Endometrial microvascular endothelial cells (primary cell): Measurements from ENCODE around the gene ARHGAP45. TPM values are rescaled to one million over a fixed set of nuclear protein-coding genes. Genes with fewer than 3 reads are reported as not detected.

ENCODE experiments used
- in situ Hi-C: cut with HindIII; loops from 2 replicates; pipeline ENCODE4 v1.10.0; 2017; ENCODE audit warnings: low sequenced_read_pairs, low pct_unique_long_range_greater_than_20kb; ENCODE audit errors: inconsistent ontology term
- total RNA-seq: library from RNA; depleted of rRNA; stranded (reverse); fragments of >200 nt; gene quantifications from one replicate; pipeline ENCODE4 v1.2.3, GENCODE V29; 2015; ENCODE audit errors: inconsistent ontology term

The ARHGAP45 gene
- total RNA-seq, 1 donor from 2014 or later, result 14.0 TPM

GRCh38 chr19:1038978-1039645 is 27.9 kb upstream of the ARHGAP45 start:
- in situ Hi-C loops, result no loop called here

GRCh38 chr19:1039646-1040475 is 27.1 kb upstream of the ARHGAP45 start, which contains the start of gene ABCA7:
Gene ABCA7, plus strand, starts transcription at chr19:1040107. Its CDS starts 1,255 bp downstream, at chr19:1041362.
- in situ Hi-C loops, result no loop called here

GRCh38 chr19:1040476-1041271 is 26.3 kb upstream of the ARHGAP45 start:
- in situ Hi-C loops, result no loop called here

GRCh38 chr19:1041272-1041834 is 25.6 kb upstream of the ARHGAP45 start:
- in situ Hi-C loops, result no loop called here

GRCh38 chr19:1041835-1042685 is 24.9 kb upstream of the ARHGAP45 start:
- in situ Hi-C loops, result no loop called here

GRCh38 chr19:1042689-1043511 is 24.1 kb upstream of the ARHGAP45 start:
- in situ Hi-C loops, result no loop called here

GRCh38 chr19:1045247-1045603 is 21.7 kb upstream of the ARHGAP45 start:
- in situ Hi-C loops, result no loop called here

GRCh38 chr19:1046117-1046626 is 20.8 kb upstream of the ARHGAP45 start:
- in situ Hi-C loops, result no loop called here

- in situ Hi-C loops, result no loop called here
Measured at GRCh38 chr19:1046836-1047695, 19.9 kb upstream of the ARHGAP45 start.

GRCh38 chr19:1047696-1048147 is 19.2 kb upstream of the ARHGAP45 start:
- in situ Hi-C loops, result no loop called here

GRCh38 chr19:1049106-1049505 is 17.9 kb upstream of the ARHGAP45 start:
- in situ Hi-C loops, result no loop called here

GRCh38 chr19:1049800-1050199 is 17.2 kb upstream of the ARHGAP45 start:
- in situ Hi-C loops, result no loop called here

GRCh38 chr19:1050989-1051788 is 15.8 kb upstream of the ARHGAP45 start:
- in situ Hi-C loops, result no loop called here

GRCh38 chr19:1051791-1052190 is 15.2 kb upstream of the ARHGAP45 start:
- in situ Hi-C loops, result no loop called here

GRCh38 chr19:1052349-1052975 is 14.5 kb upstream of the ARHGAP45 start:
- in situ Hi-C loops, result no loop called here
